H1 (cell line): ENCODE data around the gene NSD2. TPM values are rescaled to one million over a fixed set of nuclear protein-coding genes. Genes with fewer than 3 reads are reported as not detected.

Source experiments
- CTCF ChIA-PET: fragments of 300-600 bp; sonication (Branson Sonifier 250); formaldehyde crosslinking; loops from one replicate; lab custom pipeline; 2021; ENCODE audit not compliant: partially characterized antibody; lab: Charles Lee
- POLR2A ChIA-PET: fragments of 300-600 bp; sonication (Branson Sonifier 250); formaldehyde crosslinking; loops from one replicate; lab custom pipeline; 2021; ENCODE audit warnings: inconsistent platforms; ENCODE audit not compliant: partially characterized antibody; lab: Charles Lee
- DNase-seq, 2 experiments: peaks; one replicate each; pipeline versions ENCODE4 v3.0.0 to v3.0.0-alpha.2; 2010 to 2022; ENCODE audit warnings: low spot score in 2 of 2, low read depth in 1 of 2, mixed read lengths in 1 of 2
- FAIRE-seq: peaks from 2 replicates; lab custom pipeline; 2011; peaks lifted over from hg19 to GRCh38; lab: Jason Lieb, UNC
- H2AFZ ChIP-seq: 2 replicates; pipeline ENCODE4 v1.8.1; 2012; ENCODE audit warnings: low read length, inconsistent platforms
- H2AK5ac ChIP-seq: 2 replicates; pipeline ENCODE4 v1.6.1; 2013; ENCODE audit warnings: low read depth, low read length
- H2BK120ac ChIP-seq: replicated peaks from 2 replicates; pipeline ENCODE3; 2013; ENCODE audit warnings: low read depth, low read length, inconsistent platforms
- H2BK12ac ChIP-seq: 2 replicates; pipeline ENCODE4 v1.6.1; 2013; ENCODE audit warnings: low read depth, low read length
- H2BK15ac ChIP-seq: 2 replicates; pipeline ENCODE4 v1.6.1; 2013; ENCODE audit warnings: low read length
- H2BK20ac ChIP-seq: 2 replicates; pipeline ENCODE4 v1.6.1; 2013; ENCODE audit warnings: low read length
- H2BK5ac ChIP-seq: 2 replicates; pipeline ENCODE4 v1.6.1; 2013; ENCODE audit warnings: low read depth, low read length
- H3K14ac ChIP-seq: 2 replicates; pipeline ENCODE4 v1.6.1; 2013; ENCODE audit warnings: inconsistent platforms; ENCODE audit not compliant: insufficient read length
- H3K18ac ChIP-seq: 2 replicates; pipeline ENCODE4 v1.6.1; 2013; ENCODE audit warnings: low read length; ENCODE audit errors: extremely low read depth
- H3K23ac ChIP-seq: 2 replicates; pipeline ENCODE4 v1.6.1; 2013; ENCODE audit warnings: inconsistent platforms; ENCODE audit not compliant: insufficient read length
- H3K23me2 ChIP-seq: 2 replicates; pipeline ENCODE4 v1.6.1; 2013; ENCODE audit warnings: low read depth, low read length
- H3K27ac ChIP-seq: 2 replicates; pipeline ENCODE4 v1.6.1; 2011; ENCODE audit warnings: low read depth, low read length, inconsistent platforms
- H3K27me3 ChIP-seq, 4 experiments: replicated peaks in 1 of 4; 1 replicate in 1 of 4; 2 replicates in 3 of 4; pipeline versions ENCODE4 v1.6.1 to v1.8.1; 2011 to 2013; ENCODE audit warnings: low read length in 3 of 4, mild to moderate bottlenecking in 3 of 4, inconsistent platforms in 2 of 4, mixed read lengths in 2 of 4, moderate library complexity in 1 of 4; ENCODE audit not compliant: control insufficient read depth in 3 of 4, insufficient read depth in 3 of 4; ENCODE audit errors: extremely low read depth in 1 of 4
- H3K36me3 ChIP-seq, 4 experiments: 2 replicates each; pipeline versions ENCODE4 v1.6.1 to v1.8.1; 2011 to 2013; ENCODE audit warnings: mild to moderate bottlenecking in 4 of 4, low read length in 3 of 4, moderate library complexity in 2 of 4, control low read depth in 1 of 4, inconsistent platforms in 1 of 4; ENCODE audit not compliant: insufficient read depth in 4 of 4, control insufficient read depth in 2 of 4
- H3K4ac ChIP-seq: replicated peaks from 2 replicates; pipeline ENCODE3; 2013; ENCODE audit warnings: low read length, low read depth, mixed read lengths, inconsistent platforms; ENCODE audit not compliant: insufficient read length
- H3K4me1 ChIP-seq, 4 experiments: replicated peaks in 1 of 4; 1 replicate in 1 of 4; 2 replicates in 3 of 4; pipeline versions ENCODE4 v1.6.1 to v1.8.1; 2011 to 2013; ENCODE audit warnings: low read length in 3 of 4, inconsistent platforms in 2 of 4, mixed read lengths in 1 of 4; ENCODE audit not compliant: insufficient read depth in 4 of 4, control insufficient read depth in 3 of 4
- H3K4me2 ChIP-seq, 2 experiments: 2 replicates each; pipeline versions ENCODE4 v1.6.1 to v1.8.1; 2011 to 2013; ENCODE audit warnings: low read depth in 2 of 2, low read length in 2 of 2, control low read depth in 1 of 2, inconsistent platforms in 1 of 2, mild to moderate bottlenecking in 1 of 2; ENCODE audit not compliant: insufficient read depth in 1 of 2
- H3K4me3 ChIP-seq, 4 experiments: fragments of 200-600, 300-600 bp in 1 of 4; sonication (generic), shearing (Covaris generic), sonication (Bioruptor Twin) in 1 of 4; 2 replicates each; pipeline versions ENCODE4 v1.5.1 to v1.8.1; 2011 to 2016; ENCODE audit warnings: low read length in 4 of 4, low read depth in 3 of 4, control low read depth in 2 of 4, inconsistent platforms in 2 of 4, mild to moderate bottlenecking in 2 of 4, mixed read lengths in 1 of 4, moderate library complexity in 1 of 4; ENCODE audit not compliant: insufficient read depth in 2 of 4; ENCODE audit errors: extremely low read depth in 1 of 4
- H3K56ac ChIP-seq: replicated peaks from 2 replicates; pipeline ENCODE3; 2013; ENCODE audit warnings: low read depth, mild to moderate bottlenecking, mixed read lengths, low read length, inconsistent platforms; ENCODE audit not compliant: insufficient read length
- H3K79me1 ChIP-seq: 2 replicates; pipeline ENCODE4 v1.6.1; 2013; ENCODE audit warnings: low read depth, low read length, control low read depth
- H3K79me2 ChIP-seq, 2 experiments: 2 replicates each; pipeline versions ENCODE4 v1.6.1 to v1.8.1; 2012 to 2013; ENCODE audit warnings: low read length in 2 of 2, mild to moderate bottlenecking in 2 of 2, inconsistent platforms in 1 of 2; ENCODE audit not compliant: insufficient read depth in 2 of 2, control insufficient read depth in 1 of 2
- H3K9ac ChIP-seq, 4 experiments: replicated peaks in 1 of 4; 1 replicate in 1 of 4; 2 replicates in 3 of 4; pipeline versions ENCODE4 v1.6.1 to v1.8.1; 2011 to 2013; ENCODE audit warnings: low read depth in 3 of 4, low read length in 3 of 4, control low read depth in 2 of 4, mild to moderate bottlenecking in 2 of 4, moderate library complexity in 2 of 4, inconsistent platforms in 1 of 4; ENCODE audit errors: extremely low read depth in 1 of 4
- H3K9me3 ChIP-seq, 2 experiments: 2 replicates each; pipeline versions ENCODE4 v1.6.1 to v1.8.1; 2012 to 2013; ENCODE audit warnings: mild to moderate bottlenecking in 2 of 2, moderate library complexity in 2 of 2, control low read depth in 1 of 2, inconsistent platforms in 1 of 2, low read depth in 1 of 2, low read length in 1 of 2, mixed read lengths in 1 of 2; ENCODE audit not compliant: insufficient read depth in 2 of 2
- H4K20me1 ChIP-seq, 2 experiments: replicated peaks in 1 of 2; 2 replicates each; pipeline versions ENCODE3 to v1.8.1; 2011 to 2013; ENCODE audit warnings: inconsistent platforms in 2 of 2, low read length in 2 of 2, mild to moderate bottlenecking in 1 of 2; ENCODE audit not compliant: insufficient read depth in 2 of 2, control insufficient read depth in 1 of 2
- H4K5ac ChIP-seq: 2 replicates; pipeline ENCODE4 v1.6.1; 2013; ENCODE audit warnings: low read length, low read depth, mixed read lengths, inconsistent platforms; ENCODE audit not compliant: insufficient read length
- H4K8ac ChIP-seq: 2 replicates; pipeline ENCODE4 v1.8.0; 2013; ENCODE audit warnings: mild to moderate bottlenecking, moderate library complexity, low read length, inconsistent platforms; ENCODE audit not compliant: insufficient read depth; ENCODE audit errors: extremely low read depth
- H4K91ac ChIP-seq: replicated peaks from 2 replicates; pipeline ENCODE3; 2013; ENCODE audit warnings: low read length, mixed read lengths, inconsistent platforms; ENCODE audit not compliant: insufficient read length
- CREB1 ChIP-seq: IDR thresholded peaks from 2 replicates; pipeline ENCODE4 v1.6.1; 2012; ENCODE audit warnings: inconsistent platforms
- E2F6 ChIP-seq: IDR thresholded peaks from 2 replicates; pipeline ENCODE4 v1.6.1; 2012; ENCODE audit warnings: inconsistent platforms
- GTF2F1 ChIP-seq: IDR thresholded peaks from 2 replicates; pipeline ENCODE4 v1.6.1; 2012; ENCODE audit warnings: low read depth, low read length, improper control_type of control experiment, borderline replicate concordance
- HDAC6 ChIP-seq: IDR thresholded peaks from one replicate; pipeline ENCODE4 v1.7.1; 2012; ENCODE audit warnings: low read depth, mild to moderate bottlenecking, inconsistent platforms, low read length, moderate library complexity
- KDM1A ChIP-seq: fragments of 200-600, 300-600 bp; sonication (generic); IDR thresholded peaks from 2 replicates; pipeline ENCODE4 v1.7.1; 2016; ENCODE audit warnings: mild to moderate bottlenecking, low read length, borderline replicate concordance
- POLR2AphosphoS5 ChIP-seq: IDR thresholded peaks from 2 replicates; pipeline ENCODE4 v1.6.1; 2011; ENCODE audit warnings: low read depth, low read length
- RFX5 ChIP-seq: IDR thresholded peaks from 2 replicates; pipeline ENCODE4 v1.6.1; 2011; ENCODE audit warnings: low read depth, low read length, improper control_type of control experiment, borderline replicate concordance
- SIRT6 ChIP-seq: IDR thresholded peaks from one replicate; pipeline ENCODE4 v1.7.1; 2012; ENCODE audit warnings: low read length, inconsistent platforms
- SP2 ChIP-seq: IDR thresholded peaks from 2 replicates; pipeline ENCODE4 v1.6.1; 2012; ENCODE audit warnings: mild to moderate bottlenecking, low read length, inconsistent platforms
- SRF ChIP-seq: IDR thresholded peaks from 2 replicates; pipeline ENCODE4 v1.6.1; 2011; ENCODE audit warnings: mild to moderate bottlenecking, low read depth, low read length, moderate library complexity
- YY1 ChIP-seq: IDR thresholded peaks from 2 replicates; pipeline ENCODE4 v1.6.1; 2011; ENCODE audit warnings: low read depth, mild to moderate bottlenecking, low read length
- WGBS, 2 experiments: shearing (Covaris generic) in 1 of 2; methylation state at CpG; one replicate each; pipeline versions ENCODE4 v1.1.6 to v1.1.7; 2013 to 2015; ENCODE audit warnings: low lambda C conversion rate in 2 of 2, mixed read lengths in 2 of 2, inconsistent platforms in 1 of 2, low coverage in 1 of 2, missing lambda C conversion rate in 1 of 2; ENCODE audit not compliant: insufficient replicate concordance in 2 of 2, insufficient coverage in 1 of 2, insufficient read length in 1 of 2; ENCODE audit errors: extremely low coverage in 1 of 2, missing lambda C conversion rate in 1 of 2; 5-methylcytosine and 5-hydroxymethylcytosine counted together
- polyA plus RNA-seq, 7 experiments: library from polyadenylated mRNA; depleted of rRNA in 3 of 7; stranded (reverse) in 5 of 7; unstranded in 2 of 7; fragments of >200 nt in 5 of 7; fragments of 200-250 nt in 2 of 7; gene quantifications; 1 replicate in 5 of 7; 2 replicates in 1 of 7; 4 replicates in 1 of 7; pipeline versions ENCODE4 v1.2.1 to v1.2.3, GENCODE V29; 2011 to 2013; ENCODE audit warnings: missing spikeins in 2 of 7, mixed read lengths in 2 of 7
- total RNA-seq: library from RNA; stranded (reverse); fragmentation: NEBNext Ultra II Directional; extraction: Animal tissue kit (Norgen Biotek cat#: 25700); gene quantifications from 2 replicates; pipeline ENCODE4 v1.2.1, GENCODE V29; 2021

NSD2 gene
- total and polyA plus RNA-seq, 2 of the 8 experiments (the other 6 are each of a cell fraction or from before 2014, with no cell fraction given) = 26.7 to 129 TPM

- Histone ChIP-seq H2BK20ac (no peak overlapping the region), H3K4me2 (no peak overlapping the region), H3K27ac (no peak overlapping the region), H2AK5ac (no peak overlapping the region), H3K23ac (no peak overlapping the region), H3K4me3 (no peak overlapping the region), H3K4ac (no peak overlapping the region), H2BK5ac (no peak overlapping the region), H2AFZ (no peak overlapping the region), H3K14ac (no peak overlapping the region), H2BK120ac (no peak overlapping the region), H3K9ac (no peak overlapping the region), H2BK12ac (no peak overlapping the region), H3K23me2 (no peaks in the 10 kb centered on the region), H3K18ac (no peak overlapping the region), H4K8ac (no peak overlapping the region), H3K79me1 (peaks cover 2% of the 10 kb centered on the region; the same call in 1 of the 2 replicates), H3K4me1 (no peaks in the 10 kb centered on the region), H4K91ac (no peak overlapping the region), H4K20me1 (peaks cover 2 to 17% of the 10 kb centered on the region in 2 experiments), H3K36me3 (peaks cover 12 to 61% (median 47%) of the 10 kb centered on the region in 4 experiments; a peak in 7 of 8 replicates), H3K79me2 (no peaks in the 10 kb centered on the region), H3K56ac (no peak overlapping the region), H3K27me3 (no peaks in the 10 kb centered on the region), H2BK15ac (no peak overlapping the region), H3K9me3 (no peaks in the 10 kb centered on the region), H4K5ac (no peak overlapping the region)
- no peak for TF ChIP-seq CREB1
- TF ChIP-seq SP2 = no peak
- TF ChIP-seq E2F6 = no peak
- no peak for TF ChIP-seq SRF
- TF ChIP-seq RFX5 = no peak
- no peak for TF ChIP-seq POLR2AphosphoS5
- TF ChIP-seq YY1 = no peak
- no peak for TF ChIP-seq KDM1A
- TF ChIP-seq GTF2F1 = no peak
- TF ChIP-seq SIRT6 = no peak
- no peak for TF ChIP-seq HDAC6
- ChIA-PET POLR2A (interaction anchor here (1.0 kb wide), 1 partner anchor 18 kb away, joined by 3 read pairs; no protein-coding TSS in a partner anchor), CTCF (interaction anchor here (1.2 kb wide), 1 partner anchor 13 kb away, joined by 6 read pairs; no protein-coding TSS in a partner anchor)
- FAIRE-seq = no peak
- DNase-seq = no peak
- 89% methylated on average over 11 of the region's 11 CpGs; no CpG with 5 or more reads in 1 of the 2 experiments for WGBS, 2 experiments
Observed at GRCh38 chr4:1975880-1976279, 104.7 kb downstream of the NSD2 start.
